Measurements from ENCODE around the gene IFI30. TPM values are rescaled to one million over a fixed set of nuclear protein-coding genes. Genes with fewer than 3 reads are reported as not detected.

The IFI30 gene
- polyA plus RNA-seq, 3 donors: 3,608 to 6,022 (median 4,550) TPM

DNA sequence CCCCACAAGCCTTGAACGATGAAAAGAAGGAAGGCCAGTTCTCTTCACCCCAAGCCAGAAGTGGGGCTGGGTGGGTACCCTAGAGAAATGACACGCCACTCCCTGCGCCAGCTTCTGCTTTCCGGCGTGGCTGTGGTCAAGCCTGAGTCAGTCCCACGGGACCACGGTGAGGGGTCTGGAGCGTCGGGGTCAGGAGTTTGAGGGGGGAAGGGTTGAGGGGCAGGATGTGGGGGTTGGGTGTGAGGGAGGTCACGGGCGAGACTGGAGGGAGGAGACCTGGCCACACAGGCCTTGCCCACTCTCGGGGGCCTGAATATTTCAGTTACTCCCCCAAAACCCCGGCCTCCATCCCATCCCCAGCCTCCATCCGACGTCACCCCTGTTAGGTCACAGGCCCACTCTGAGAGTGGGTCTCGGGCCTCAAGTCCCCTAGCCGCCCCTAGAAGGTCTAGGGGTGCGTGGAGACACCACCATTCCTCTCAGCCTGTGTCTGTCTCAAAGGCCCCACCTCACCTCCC lies 500 bp upstream of the IFI30 start:
- peak overlapping the region; percentile 96 for H3K9ac ChIP-seq (ENCODE audit: insufficient read depth, low read length, poor library complexity, severe bottlenecking)
- Mint-ChIP-seq H3K36me3 (peaks cover 34 to 46% of the 10 kb centered on the region in 2 donors), H3K4me1 (peaks cover 76% of the 10 kb centered on the region), H3K9me3 (peaks cover 0 to 2% (median 0%) of the 10 kb centered on the region in 7 donors), H3K4me3 (peak overlapping the region; percentile 90 to 98), H3K27ac (peak overlapping the region; percentile 100), H3K27me3 (ENCODE audit: low read depth in 3 of 3) (no peaks in the 10 kb centered on the region)
- peak overlapping the region; percentile 58 to 100 (median 86) for H3K4me3 ChIP-seq (replicated peaks in 1 of 3; ENCODE audit: low read depth in 2 of 3, low read length in 3 of 3)
- H3K4me1 ChIP-seq (ENCODE audit: control insufficient read depth in 1 of 2, insufficient read depth in 2 of 2, low read length in 2 of 2): peaks cover 85 to 88% of the 10 kb centered on the region in 2 donors
- H3K27me3 ChIP-seq (ENCODE audit: control insufficient read depth in 2 of 2, insufficient read depth in 2 of 2, low read length in 2 of 2): no peaks in the 10 kb centered on the region
- H3K79me2 ChIP-seq (ENCODE audit: insufficient read depth, low read length): peaks cover 70% of the 10 kb centered on the region
- no peak for TF ChIP-seq CTCF (IDR thresholded peaks at IDR 0.05)
- peaks cover 47% of the 10 kb centered on the region for H4K20me1 ChIP-seq (ENCODE audit: insufficient read depth, low read length)
- intact Hi-C loops (cut with micrococcal nuclease): loop anchor here in 1 of 2 donors (5.0 kb wide), 1 partner anchor 219 kb away; no protein-coding TSS in a partner anchor
- DNase-seq: peak; percentile 97 to 99 (median 98)
- peak overlapping the region; percentile 23 for H2AFZ ChIP-seq (ENCODE audit: insufficient read depth, low read depth, low read length, poor library complexity, severe bottlenecking)
- H3K4me2 ChIP-seq (replicated peaks; ENCODE audit: extremely low read depth, low read length, poor library complexity, severe bottlenecking): peak overlapping the region; percentile 93
- H3K36me3 ChIP-seq (replicated peaks in 1 of 2; ENCODE audit: control insufficient read depth in 1 of 2, insufficient read depth in 2 of 2, low read length in 2 of 2): peaks cover 32 to 38% of the 10 kb centered on the region in 2 donors
- WGBS (ENCODE audit: insufficient coverage): 2% methylated on average over 12 of the region's 18 CpGs
- H3K9me3 ChIP-seq (replicated peaks in 1 of 2; ENCODE audit: control insufficient read depth in 1 of 2, insufficient read depth in 1 of 2, low read length in 2 of 2): no peaks in the 10 kb centered on the region
- peak overlapping the region; percentile 99 for H3K27ac ChIP-seq (ENCODE audit: low read depth in 1 of 2, low read length in 2 of 2)

DNA sequence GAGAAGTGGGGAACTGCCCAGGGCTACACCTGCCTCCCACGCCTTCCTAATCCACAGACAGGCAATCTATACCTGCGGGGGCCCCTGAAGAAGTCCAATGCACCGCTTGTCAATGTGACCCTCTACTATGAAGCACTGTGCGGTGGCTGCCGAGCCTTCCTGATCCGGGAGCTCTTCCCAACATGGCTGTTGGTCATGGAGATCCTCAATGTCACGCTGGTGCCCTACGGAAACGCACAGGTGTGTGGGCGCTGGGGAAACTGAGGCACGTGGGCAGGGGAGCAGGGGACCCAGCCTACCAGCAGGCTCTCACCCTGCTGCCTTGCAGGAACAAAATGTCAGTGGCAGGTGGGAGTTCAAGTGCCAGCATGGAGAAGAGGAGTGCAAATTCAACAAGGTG lies 1.4 kb downstream of the IFI30 start:
- intact Hi-C loops (cut with micrococcal nuclease): loop anchor here in 1 of 2 donors (5.0 kb wide), 1 partner anchor 217 kb away; no protein-coding TSS in a partner anchor

More for the DNA sequence above, 1.4 kb downstream of the IFI30 start:
- H4K20me1 ChIP-seq (ENCODE audit: insufficient read depth, low read length): peaks cover 64% of the 10 kb centered on the region
- peak overlapping the region; percentile 95 to 98 for H3K4me3 Mint-ChIP-seq
- H3K36me3 Mint-ChIP-seq: peaks cover 39 to 57% of the 10 kb centered on the region in 2 donors
- no peak for TF ChIP-seq CTCF (IDR thresholded peaks at IDR 0.05)
- H2AFZ ChIP-seq (ENCODE audit: insufficient read depth, low read depth, low read length, poor library complexity, severe bottlenecking): no peak overlapping the region
- H3K4me1 ChIP-seq (ENCODE audit: control insufficient read depth in 1 of 2, insufficient read depth in 2 of 2, low read length in 2 of 2): peaks cover 84 to 88% of the 10 kb centered on the region in 2 donors
- peak overlapping the region; percentile 99 for H3K27ac ChIP-seq (ENCODE audit: low read depth in 1 of 2, low read length in 2 of 2)
- H3K27ac Mint-ChIP-seq: peak overlapping the region; percentile 88 to 100 (median 100)
- H3K79me2 ChIP-seq (ENCODE audit: insufficient read depth, low read length): peaks cover 69% of the 10 kb centered on the region
- H3K4me3 ChIP-seq (replicated peaks in 1 of 3; ENCODE audit: low read depth in 2 of 3, low read length in 3 of 3): peak overlapping the region; percentile 58 to 100 (median 86)
- H3K4me2 ChIP-seq (replicated peaks; ENCODE audit: extremely low read depth, low read length, poor library complexity, severe bottlenecking): peak overlapping the region; percentile 93
- H3K27me3 Mint-ChIP-seq (ENCODE audit: low read depth in 3 of 3): no peaks in the 10 kb centered on the region
- DNase-seq: no peak
- H3K27me3 ChIP-seq (ENCODE audit: control insufficient read depth in 2 of 2, insufficient read depth in 2 of 2, low read length in 2 of 2): no peaks in the 10 kb centered on the region
- H3K9me3 Mint-ChIP-seq: peaks cover 0 to 2% (median 0%) of the 10 kb centered on the region in 7 donors
- H3K9ac ChIP-seq (ENCODE audit: insufficient read depth, low read length, poor library complexity, severe bottlenecking): peak overlapping the region; percentile 96
- peaks cover 75% of the 10 kb centered on the region for H3K4me1 Mint-ChIP-seq
- WGBS (ENCODE audit: insufficient coverage): 91% methylated on average over 9 of the region's 11 CpGs
- peaks cover 43 to 50% of the 10 kb centered on the region in 2 donors for H3K36me3 ChIP-seq (replicated peaks in 1 of 2; ENCODE audit: control insufficient read depth in 1 of 2, insufficient read depth in 2 of 2, low read length in 2 of 2)
- H3K9me3 ChIP-seq (replicated peaks in 1 of 2; ENCODE audit: control insufficient read depth in 1 of 2, insufficient read depth in 1 of 2, low read length in 2 of 2): no peaks in the 10 kb centered on the region

Data from CD14-positive monocyte (primary cell).